ENCODE measurements around the gene RIMS4.

Gene RIMS4

GRCh38 chr20:44737116-44737515 lies 73.2 kb downstream of the RIMS4 start:
- DNase-seq, result no peak

DNA sequence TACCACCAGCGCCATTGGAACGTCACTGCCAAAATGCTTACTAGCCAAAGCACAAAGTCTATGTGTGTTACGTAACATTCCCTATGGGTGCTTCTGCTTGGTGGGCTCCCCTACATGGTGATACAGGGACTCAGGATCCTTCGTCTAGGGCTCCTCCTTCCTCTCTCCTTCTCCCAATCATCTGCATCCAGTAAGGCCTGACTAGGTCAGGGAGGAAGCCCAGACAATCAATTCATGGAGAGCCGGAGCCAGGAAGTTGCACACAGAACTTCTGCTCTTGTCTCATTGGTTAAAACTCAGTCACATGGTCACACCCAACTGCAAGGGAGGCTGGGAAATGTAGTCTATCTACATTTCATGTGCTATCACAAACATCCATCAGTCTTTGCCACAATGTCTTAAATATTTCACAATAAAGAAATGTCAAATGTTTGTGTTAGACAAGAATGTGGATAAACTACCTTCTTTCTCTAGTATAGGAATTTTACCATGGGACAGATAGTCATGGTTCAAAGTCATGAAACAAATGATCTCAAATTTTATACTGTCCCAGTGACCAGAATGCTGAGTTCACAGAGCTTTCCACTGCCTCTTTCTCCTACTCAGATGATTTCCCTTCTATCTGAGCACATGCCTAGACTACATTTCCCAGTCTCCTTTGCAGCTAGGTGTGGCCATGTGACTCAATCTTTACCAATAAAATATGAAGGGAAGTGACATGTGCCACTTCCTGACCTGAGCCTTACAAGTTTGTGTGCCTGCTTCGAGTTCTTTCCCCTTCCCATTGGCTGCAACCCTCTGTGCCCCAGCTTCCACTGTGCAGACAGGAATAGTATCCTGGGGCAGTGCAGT lies 74.0 kb downstream of the RIMS4 start:
- DNase-seq, result no peak

DNA sequence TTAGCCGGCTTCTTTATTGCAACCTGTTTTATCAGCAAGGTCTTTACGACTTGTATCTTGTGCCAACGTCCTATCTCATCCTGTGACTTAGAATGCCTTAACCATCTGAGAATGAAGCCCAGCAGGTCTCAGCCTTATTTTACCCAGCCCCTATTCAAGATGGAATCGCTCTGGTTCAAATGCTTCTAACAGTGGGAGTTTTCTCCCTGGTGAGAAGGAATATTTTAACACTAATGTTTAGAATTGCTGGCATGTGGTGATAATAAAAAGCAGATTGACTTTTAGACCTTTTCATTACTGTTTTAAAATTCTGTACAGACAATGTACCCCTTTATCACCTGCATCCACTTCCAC lies 74.6 kb downstream of the RIMS4 start:
- DNase-seq, result no peak

- DNase-seq, result no peak
These were observed 75.4 kb downstream of the RIMS4 start for GRCh38 chr20:44734938-44735337.

- DNase-seq, result peak; percentile 48 to 59
These were observed 76.8 kb downstream of the RIMS4 start for GRCh38 chr20:44733341-44734069.

DNA sequence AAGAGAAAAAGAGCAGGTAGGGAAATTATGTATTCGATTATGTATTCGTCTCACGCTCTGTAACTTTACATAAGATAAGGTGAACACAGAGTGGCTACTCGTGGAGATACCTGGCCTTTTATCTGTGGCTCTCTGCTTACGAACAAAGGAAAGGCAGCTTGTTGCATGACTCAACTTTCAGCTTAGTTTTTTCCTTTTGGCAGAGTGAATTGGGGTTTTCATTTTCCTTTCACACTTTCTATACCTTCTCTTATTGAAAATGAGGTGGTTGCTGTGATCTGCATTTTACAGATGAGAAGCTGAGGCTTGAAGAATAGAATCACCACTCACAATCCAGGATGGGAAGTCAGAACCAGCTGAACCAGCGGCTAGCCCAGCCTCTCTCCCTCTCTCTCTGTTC lies 78.0 kb downstream of the RIMS4 start:
- DNase-seq, result no peak

GRCh38 chr20:44731657-44732056 lies 78.7 kb downstream of the RIMS4 start:
- DNase-seq, result no peak

- no peak for DNase-seq
These were observed 79.9 kb downstream of the RIMS4 start for GRCh38 chr20:44730441-44730840.

DNA sequence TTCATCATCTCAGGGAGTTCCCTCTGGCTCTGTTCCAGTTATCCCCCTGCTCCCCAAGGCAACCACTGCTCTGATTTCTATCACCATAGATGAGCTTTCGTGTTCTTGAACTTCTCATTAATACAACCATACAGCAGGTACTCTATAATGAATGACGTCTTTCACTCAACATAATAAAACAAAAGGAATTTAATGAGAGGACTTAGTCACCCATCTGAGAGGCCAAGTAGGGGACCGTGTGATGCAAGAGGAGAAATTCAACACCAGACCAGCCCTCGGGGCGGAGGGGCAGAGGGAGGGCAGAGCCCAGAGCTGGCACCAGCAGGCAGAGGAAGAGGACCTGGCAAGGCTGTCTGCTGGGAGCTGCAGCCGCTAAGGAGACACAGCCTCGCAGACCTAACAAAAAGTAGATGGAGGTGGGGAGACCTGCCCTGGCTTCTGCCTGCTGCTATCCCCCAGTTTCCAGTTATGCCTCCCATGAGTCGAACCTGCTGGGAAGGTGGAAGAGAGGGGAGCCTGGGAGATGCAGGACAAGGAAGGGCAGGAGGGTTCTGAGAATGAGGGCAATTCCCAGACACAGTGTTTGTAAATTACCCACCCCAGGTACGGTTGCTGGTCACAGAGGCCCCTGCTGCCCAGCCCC lies 81.4 kb downstream of the RIMS4 start:
- DNase-seq, result no peak

- no peak for DNase-seq
These were observed 82.7 kb downstream of the RIMS4 start for GRCh38 chr20:44727651-44728050.

GRCh38 chr20:44727039-44727438 lies 83.3 kb downstream of the RIMS4 start:
- DNase-seq, result no peak

- no peak for DNase-seq
These were observed 84.5 kb downstream of the RIMS4 start for GRCh38 chr20:44725837-44726236.

DNA sequence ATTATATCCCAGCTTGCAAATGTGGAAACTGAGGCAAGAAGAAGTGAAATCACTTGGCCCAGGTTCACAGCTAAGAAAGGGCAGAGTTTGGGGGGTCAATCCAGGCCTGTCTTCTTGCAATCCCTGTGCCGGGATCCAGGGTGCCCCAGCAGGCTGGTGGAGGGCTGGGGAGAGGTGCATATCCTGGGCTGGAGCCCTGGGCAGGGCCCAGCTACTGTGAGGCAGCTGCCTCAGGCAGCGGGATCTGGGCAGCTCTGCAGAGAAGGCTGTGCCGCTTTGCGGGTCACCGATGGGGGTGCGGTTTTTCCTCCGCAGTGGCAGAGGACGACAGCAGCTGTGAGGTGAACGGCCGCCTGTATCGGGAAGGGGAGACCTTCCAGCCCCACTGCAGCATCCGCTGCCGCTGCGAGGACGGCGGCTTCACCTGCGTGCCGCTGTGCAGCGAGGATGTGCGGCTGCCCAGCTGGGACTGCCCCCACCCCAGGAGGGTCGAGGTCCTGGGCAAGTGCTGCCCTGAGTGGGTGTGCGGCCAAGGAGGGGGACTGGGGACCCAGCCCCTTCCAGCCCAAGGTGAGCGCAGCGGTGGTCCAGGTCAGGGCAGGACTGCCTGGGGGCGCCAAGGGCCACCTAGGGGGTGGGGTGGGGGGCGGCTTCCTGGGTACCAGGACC lies 85.8 kb downstream of the RIMS4 start:
- DNase-seq, result no peak

DNA sequence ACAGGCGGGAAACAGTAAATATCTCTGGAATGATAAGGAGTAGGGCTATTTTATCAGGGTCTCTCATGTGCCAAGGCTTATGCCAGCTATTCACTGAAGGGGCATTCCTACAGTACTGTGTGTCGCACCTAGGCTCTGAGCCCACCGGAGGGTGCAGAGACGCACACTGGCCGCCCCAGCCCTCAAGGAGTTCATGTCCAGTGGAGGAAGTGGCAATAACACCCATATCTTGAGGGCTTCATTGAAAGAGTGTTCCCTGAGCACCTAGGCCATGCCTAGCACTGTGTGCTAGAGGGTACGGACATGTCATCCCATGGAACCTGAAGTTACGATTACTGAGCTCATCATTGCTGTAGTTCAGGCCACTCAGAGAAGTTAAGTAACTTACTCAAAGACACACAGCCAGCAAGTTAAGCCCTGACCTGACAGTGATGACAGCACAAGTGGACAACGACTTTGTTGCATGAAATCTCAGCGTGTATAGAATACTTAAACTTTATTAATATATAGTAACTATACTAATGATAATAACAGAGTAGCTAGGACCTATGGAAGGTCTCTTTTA lies 86.5 kb downstream of the RIMS4 start:
- no peak for DNase-seq

DNA sequence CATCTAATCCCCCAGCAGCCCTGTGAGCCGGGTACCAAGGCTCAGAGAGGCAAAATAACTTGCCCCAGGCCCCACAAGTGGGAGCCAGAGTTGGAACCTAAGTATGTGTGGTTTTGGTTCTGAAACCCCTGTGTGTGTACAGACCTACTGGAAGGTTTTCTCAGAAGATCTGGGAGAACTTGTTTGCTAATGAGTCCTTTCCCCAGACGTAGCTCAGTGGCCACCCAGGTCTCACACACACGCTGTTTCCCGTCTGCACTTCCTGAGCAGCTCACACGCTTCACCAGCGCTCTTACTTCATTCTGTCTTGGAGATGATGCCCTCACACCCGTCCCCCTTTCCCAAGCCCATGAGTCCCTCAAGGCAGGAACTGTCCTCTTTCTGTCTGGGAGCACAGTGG lies 87.0 kb downstream of the RIMS4 start:
- DNase-seq, result no peak

DNA sequence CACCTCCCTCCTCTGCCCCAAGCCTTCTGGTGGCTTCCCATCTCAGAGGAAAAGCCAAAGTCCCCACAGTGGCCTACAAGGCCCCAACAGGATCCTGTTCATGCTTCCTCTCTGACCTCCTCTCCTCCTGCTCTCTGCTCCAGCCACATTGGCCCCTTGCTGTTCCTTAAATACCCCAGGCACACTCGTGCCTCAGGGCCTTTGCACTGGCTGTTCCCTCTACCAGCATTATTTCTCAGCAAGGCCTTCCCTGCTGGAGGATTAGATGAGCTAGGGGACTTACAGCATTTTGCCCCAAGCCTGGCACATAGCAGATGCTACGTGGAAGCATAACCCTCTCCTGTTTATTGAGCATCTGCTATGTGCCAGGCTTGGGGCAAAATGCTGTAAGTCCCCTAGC lies 87.4 kb downstream of the RIMS4 start:
- DNase-seq, result no peak

GRCh38 chr20:44721785-44722054 lies 88.6 kb downstream of the RIMS4 start:
- DNase-seq, result no peak

DNA sequence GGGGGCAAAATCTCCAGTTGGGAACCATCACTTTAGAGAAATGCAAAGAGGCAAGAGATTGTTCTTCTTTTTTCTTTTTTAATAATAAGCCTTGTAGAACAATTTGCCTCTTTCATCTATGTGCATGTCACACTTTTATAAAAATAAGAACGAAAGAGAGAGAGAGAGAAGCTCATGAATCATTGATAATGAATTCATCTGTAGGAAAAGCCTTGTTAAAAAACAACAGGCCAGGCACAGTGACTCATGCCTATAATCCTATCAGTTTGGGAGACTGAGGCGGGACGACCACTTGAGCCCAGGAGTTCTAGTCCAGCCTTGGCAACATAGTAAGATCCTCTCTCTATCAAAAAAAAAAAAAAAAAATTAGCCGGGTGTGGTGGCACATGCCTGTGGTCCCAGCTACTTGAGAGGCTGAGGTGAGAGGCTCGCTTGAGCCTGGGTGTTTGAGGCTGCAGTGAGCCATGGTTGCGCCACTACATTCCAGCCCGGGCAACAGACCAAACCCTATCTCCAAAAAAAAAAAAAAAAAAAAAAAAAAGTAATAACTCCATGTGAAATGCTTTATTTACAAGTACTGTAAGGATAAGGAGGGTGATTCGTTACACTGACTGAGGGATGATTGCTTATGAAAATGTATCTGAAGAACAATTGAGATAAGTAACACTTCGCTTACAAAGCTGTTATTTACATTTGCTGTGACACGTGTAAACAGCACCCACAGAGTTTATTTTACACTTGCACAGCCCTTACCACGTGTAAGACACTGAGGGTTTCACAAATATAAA lies 89.2 kb downstream of the RIMS4 start:
- no peak for DNase-seq

- no peak for DNase-seq
These were observed 89.7 kb downstream of the RIMS4 start for GRCh38 chr20:44720621-44720996.

- DNase-seq, result no peak
These were observed 90.5 kb downstream of the RIMS4 start for GRCh38 chr20:44719841-44720240.

- DNase-seq, result no peak
These were observed 92.4 kb downstream of the RIMS4 start for GRCh38 chr20:44717986-44718385.

GRCh38 chr20:44716309-44717106 lies 93.8 kb downstream of the RIMS4 start:
- DNase-seq, result no peak

Data from stimulated activated CD4-positive, alpha-beta T cell treated with anti-CD3 and anti-CD28 coated beads, Interleukin-2, amount 100 ng/mL, for 48 hours (primary cell).